ENCODE measurements around the gene STXBP2.

The STXBP2 gene

GRCh38 chr19:7635670-7636069, 1.2 kb upstream of the STXBP2 start:
- DNase-seq, result no peak

GRCh38 chr19:7636317-7636690, 606 bp upstream of the STXBP2 start:
- DNase-seq, result no peak

- peak; percentile 35 for DNase-seq
Measured at GRCh38 chr19:7637374-7638256, 705 bp downstream of the STXBP2 start.

- no peak for DNase-seq
Measured at GRCh38 chr19:7638802-7639465, 2.0 kb downstream of the STXBP2 start.

GRCh38 chr19:7639863-7640348, 3.0 kb downstream of the STXBP2 start:
- DNase-seq, result no peak

- DNase-seq, result no peak
Measured at GRCh38 chr19:7640803-7641202, 3.9 kb downstream of the STXBP2 start.

- DNase-seq, result no peak
Measured at GRCh38 chr19:7641290-7642276, 4.7 kb downstream of the STXBP2 start.

GRCh38 chr19:7642295-7643030, 5.6 kb downstream of the STXBP2 start:
- DNase-seq, result no peak

GRCh38 chr19:7643031-7643415, 6.1 kb downstream of the STXBP2 start:
- no peak for DNase-seq

- peak; percentile 42 for DNase-seq
Measured at GRCh38 chr19:7643629-7644549, 7.0 kb downstream of the STXBP2 start.

GRCh38 chr19:7644550-7644877, 7.6 kb downstream of the STXBP2 start:
- no peak for DNase-seq

- DNase-seq, result no peak
Measured at GRCh38 chr19:7645163-7645562, 8.3 kb downstream of the STXBP2 start.

GRCh38 chr19:7645656-7646425, 8.9 kb downstream of the STXBP2 start:
- no peak for DNase-seq

- DNase-seq, result no peak
Measured at GRCh38 chr19:7646426-7646700, 9.5 kb downstream of the STXBP2 start.

- no peak for DNase-seq
Measured at GRCh38 chr19:7647156-7647555, 10.2 kb downstream of the STXBP2 start.

GRCh38 chr19:7648265-7649014, 11.5 kb downstream of the STXBP2 start:
- DNase-seq, result no peak

GRCh38 chr19:7650148-7650547, 13.2 kb downstream of the STXBP2 start:
- no peak for DNase-seq

- DNase-seq, result peak; percentile 88
Measured at GRCh38 chr19:7652061-7652641, 15.2 kb downstream of the STXBP2 start.

GRCh38 chr19:7654401-7654800, 17.5 kb downstream of the STXBP2 start:
- DNase-seq, result no peak

- DNase-seq, result no peak
Measured at GRCh38 chr19:7655581-7655980, 18.7 kb downstream of the STXBP2 start.

Data from CD4-positive, alpha-beta T cell treated with Interleukin-21 for 1 hour (primary cell).